Prostate gland (tissue), 2 donors: ENCODE data around the gene COX6A1. TPM values are rescaled to one million over a fixed set of nuclear protein-coding genes. Genes with fewer than 3 reads are reported as not detected.

ENCODE experiments used
- DNase-seq: peaks from one replicate; pipeline ENCODE4 v3.0.0-alpha.2; 2019; ENCODE audit warnings: low spot score
- H3K27ac ChIP-seq, 2 donors: fragments of 200-600 bp; sonication (generic); 2 replicates each; pipeline ENCODE4 v1.5.1; 2017 to 2019
- H3K27me3 ChIP-seq: fragments of 200-600 bp; sonication (generic); replicated peaks from 2 replicates; pipeline ENCODE4 v1.5.1; 2019; ENCODE audit not compliant: insufficient read depth
- H3K36me3 ChIP-seq, 2 donors: fragments of 200-600 bp; sonication (generic); 1 replicate in 1 of 2; 2 replicates in 1 of 2; pipeline versions ENCODE4 v1.5.1 to v1.8.1; 2017 to 2019
- H3K4me1 ChIP-seq: fragments of 200-600 bp; sonication (generic); replicated peaks from 2 replicates; pipeline ENCODE4 v1.5.1; 2019
- H3K4me3 ChIP-seq, 2 donors: fragments of 200-600 bp; sonication (generic); 2 replicates each; pipeline ENCODE4 v1.5.1; 2017 to 2019
- H3K9me3 ChIP-seq: fragments of 200-600 bp; sonication (generic); 2 replicates; pipeline ENCODE4 v1.5.1; 2017
- POLR2A ChIP-seq: fragments of 450-650 bp; IDR thresholded peaks from one replicate; pipeline ENCODE4 v1.6.1; 2016; ENCODE audit warnings: antibody characterized with exemption, mild to moderate bottlenecking
- POLR2AphosphoS5 ChIP-seq: sonication (generic); formaldehyde crosslinking; IDR thresholded peaks from one replicate; pipeline ENCODE4 v1.6.1; 2017; ENCODE audit warnings: antibody characterized with exemption
- WGBS: methylation state at CpG from one replicate; pipeline ENCODE4 v1.1.5; 2018; 5-methylcytosine and 5-hydroxymethylcytosine counted together
- intact Hi-C: fragments of 100-400 bp; cut with DNase I; formaldehyde crosslinking; loops from one replicate; pipeline ENCODE4 v1.14.2; 2022
- total RNA-seq, 2 donors: library from RNA; depleted of rRNA; stranded (reverse); fragments of >200 nt; gene quantifications; one replicate each; pipeline ENCODE4 v1.1.0, GENCODE V29; 2016
- TF ChIP-seq, protein P1 (sequence below), 4 experiments: fragments of 200-600 bp in 2 of 4; fragments of 450-650 bp in 2 of 4; sonication (generic) in 2 of 4; IDR thresholded peaks; 1 replicate in 3 of 4; 2 replicates in 1 of 4; pipeline ENCODE4 v1.5.1; 2016 to 2019; ENCODE audit warnings: antibody characterized with exemption in 4 of 4, mild to moderate bottlenecking in 2 of 4, moderate library complexity in 2 of 4

COX6A1 gene
- total RNA-seq, 2 donors from 2014 or later, result 616 to 965 TPM

DNA sequence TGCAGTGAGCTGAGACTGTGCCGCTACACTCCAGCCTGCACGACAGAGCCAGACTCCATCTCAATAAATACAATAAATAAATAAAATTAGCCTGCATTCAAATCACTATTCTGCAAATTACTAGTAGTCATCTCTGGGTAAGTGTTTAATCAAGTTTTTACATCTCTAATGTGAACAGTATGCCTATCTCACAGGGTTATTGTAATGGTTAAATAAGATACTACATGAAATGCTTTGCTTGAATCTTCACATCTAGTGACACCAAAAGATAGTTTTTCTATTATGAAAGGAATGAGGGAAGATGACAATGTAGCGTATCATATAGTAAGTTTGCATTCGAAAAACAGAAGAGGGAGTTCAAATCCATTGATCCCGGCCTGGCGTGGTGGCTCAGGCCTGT is 29.5 kb downstream of the COX6A1 start:
- Histone ChIP-seq H3K4me1 (no peaks in the 10 kb centered on the region), H3K36me3 (peaks cover 4 to 13% of the 10 kb centered on the region in 2 donors), H3K9me3 (no peaks in the 10 kb centered on the region), H3K27ac (no peak overlapping the region), H3K27me3 (no peaks in the 10 kb centered on the region), H3K4me3 (no peak overlapping the region)
- no peak for DNase-seq
- TF ChIP-seq POLR2AphosphoS5 (no peak), POLR2A (no peak)
- TF ChIP-seq, protein P1, sequence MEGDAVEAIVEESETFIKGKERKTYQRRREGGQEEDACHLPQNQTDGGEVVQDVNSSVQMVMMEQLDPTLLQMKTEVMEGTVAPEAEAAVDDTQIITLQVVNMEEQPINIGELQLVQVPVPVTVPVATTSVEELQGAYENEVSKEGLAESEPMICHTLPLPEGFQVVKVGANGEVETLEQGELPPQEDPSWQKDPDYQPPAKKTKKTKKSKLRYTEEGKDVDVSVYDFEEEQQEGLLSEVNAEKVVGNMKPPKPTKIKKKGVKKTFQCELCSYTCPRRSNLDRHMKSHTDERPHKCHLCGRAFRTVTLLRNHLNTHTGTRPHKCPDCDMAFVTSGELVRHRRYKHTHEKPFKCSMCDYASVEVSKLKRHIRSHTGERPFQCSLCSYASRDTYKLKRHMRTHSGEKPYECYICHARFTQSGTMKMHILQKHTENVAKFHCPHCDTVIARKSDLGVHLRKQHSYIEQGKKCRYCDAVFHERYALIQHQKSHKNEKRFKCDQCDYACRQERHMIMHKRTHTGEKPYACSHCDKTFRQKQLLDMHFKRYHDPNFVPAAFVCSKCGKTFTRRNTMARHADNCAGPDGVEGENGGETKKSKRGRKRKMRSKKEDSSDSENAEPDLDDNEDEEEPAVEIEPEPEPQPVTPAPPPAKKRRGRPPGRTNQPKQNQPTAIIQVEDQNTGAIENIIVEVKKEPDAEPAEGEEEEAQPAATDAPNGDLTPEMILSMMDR (IDR thresholded peaks at IDR 0.05), result no peak
- WGBS, result 84% methylated on average over 6 of the region's 6 CpGs
- intact Hi-C loops, result no loop called here

DNA sequence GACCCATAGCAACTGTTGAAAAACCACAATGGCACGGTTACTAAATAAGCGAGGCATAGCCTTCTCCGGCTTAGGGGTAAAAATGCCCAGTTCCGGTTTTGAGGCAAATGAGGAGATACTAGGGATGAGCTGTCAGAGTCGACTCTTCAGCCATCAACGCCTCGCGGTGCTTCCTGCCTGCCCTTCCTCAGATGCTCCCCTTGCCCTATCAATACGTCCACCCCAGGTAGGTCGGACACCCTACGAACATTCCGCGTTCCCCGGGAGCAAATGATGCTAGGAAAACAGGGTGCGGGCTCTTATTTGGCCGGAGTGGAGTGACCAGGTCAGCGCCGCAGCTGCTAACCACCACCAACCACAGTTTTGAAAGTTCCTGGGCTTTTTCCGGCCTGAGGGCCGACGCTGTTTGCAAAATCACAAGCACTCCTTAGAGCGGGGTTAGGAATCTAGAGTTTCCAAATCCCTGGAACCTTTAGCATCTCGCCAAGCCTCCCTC is 30.5 kb downstream of the COX6A1 start:
- Histone ChIP-seq H3K9me3 (no peaks in the 10 kb centered on the region), H3K4me1 (no peaks in the 10 kb centered on the region), H3K4me3 (peak overlapping the region; percentile 84 to 92), H3K27me3 (no peaks in the 10 kb centered on the region), H3K36me3 (peaks cover 0 to 12% of the 10 kb centered on the region in 2 donors), H3K27ac (peak overlapping the region; percentile 86 to 92)
- DNase-seq, result no peak
- TF ChIP-seq POLR2AphosphoS5 (no peak), POLR2A (no peak)
- TF ChIP-seq, protein P1 (IDR thresholded peaks at IDR 0.05), result no peak
- 2% methylated on average over 23 of the region's 23 CpGs for WGBS
- intact Hi-C loops, result no loop called here

DNA sequence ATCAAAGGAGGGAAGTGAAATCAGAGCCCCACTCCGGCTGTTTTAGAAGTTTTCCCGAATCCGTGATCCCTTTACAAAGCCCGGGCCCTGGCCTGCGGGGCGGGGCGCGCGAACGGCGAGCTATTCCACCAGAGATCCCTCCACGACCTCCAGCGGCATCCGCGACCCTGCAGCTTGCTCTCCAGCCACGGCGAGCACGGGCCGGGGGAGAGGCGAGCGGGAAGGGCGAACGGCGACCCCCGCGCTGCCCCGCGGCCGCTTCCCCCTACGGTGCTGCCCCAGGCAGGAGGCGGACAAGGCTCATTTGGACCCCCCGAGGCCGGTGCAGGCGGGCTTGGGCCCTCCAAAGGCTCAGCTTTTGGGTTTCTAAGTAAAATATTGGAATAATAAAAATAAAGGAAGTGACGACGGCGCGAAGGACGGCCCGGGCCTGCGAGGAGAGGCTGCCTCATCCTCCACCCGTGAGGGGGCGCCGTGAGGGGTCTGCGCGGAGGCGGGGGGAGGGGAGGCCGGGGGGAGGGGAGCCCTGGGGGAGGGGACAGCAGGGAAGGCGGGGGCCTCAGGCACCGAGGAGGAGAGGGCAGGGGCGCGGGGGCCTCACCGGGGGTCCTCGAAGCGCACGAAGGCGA is 31.0 kb downstream of the COX6A1 start:
- intact Hi-C loops, result no loop called here
- Histone ChIP-seq H3K4me1 (peaks cover under 1% of the 10 kb centered on the region), H3K27me3 (no peaks in the 10 kb centered on the region), H3K36me3 (peaks cover 0 to 6% of the 10 kb centered on the region in 2 donors), H3K27ac (peak overlapping the region; percentile 86 to 92), H3K4me3 (peak overlapping the region; percentile 84 to 92), H3K9me3 (no peaks in the 10 kb centered on the region)
- TF ChIP-seq POLR2A, result no peak
- TF ChIP-seq, protein P1 (IDR thresholded peaks at IDR 0.05), result peak in 1 of 4 experiments; percentile 9
- under 1% methylated on average over 55 of the region's 57 CpGs for WGBS
- DNase-seq, result peak; percentile 15

GRCh38 chr12:120469450-120470149 is 31.7 kb downstream of the COX6A1 start, which contains the start of gene SRSF9:
Gene SRSF9 (minus strand): TSS chr12:120469748. CDS start chr12:120469609, 139 bp downstream.
- TF ChIP-seq POLR2A (peak; percentile 76), POLR2AphosphoS5 (peak; percentile 91)
- TF ChIP-seq, protein P1 (IDR thresholded peaks at IDR 0.05), result peak; percentile 81 to 95 (median 92)
- peak; percentile 93 for DNase-seq
- Histone ChIP-seq H3K36me3 (peaks cover 0 to 3% of the 10 kb centered on the region in 2 donors), H3K4me1 (peaks cover 5% of the 10 kb centered on the region), H3K27me3 (no peaks in the 10 kb centered on the region), H3K4me3 (peak within 1 kb of the TSS; percentile 84 to 92), H3K27ac (peak within 1 kb of the TSS; percentile 86 to 92), H3K9me3 (no peaks in the 10 kb centered on the region)
- intact Hi-C loops, result no loop called here
- WGBS, result under 1% methylated on average over 88 of the region's 88 CpGs
